Natural killer cell (primary cell): ENCODE measurements around the gene PWWP2B. TPM values are rescaled to one million over a fixed set of nuclear protein-coding genes. Genes with fewer than 3 reads are reported as not detected.

ENCODE experiments used
- ATAC-seq, 3 donors: fragments of 150-1000 bp in 2 of 3; fragments of 200-7000 bp in 1 of 3; cut with Tn5 transposase; 1 replicate in 1 of 3; 2 replicates in 2 of 3; pipeline ENCODE4 v1.10.0; 2021; ENCODE audit warnings: mild to moderate bottlenecking in 2 of 3, moderate library complexity in 2 of 3
- DNase-seq, 2 donors: peaks; one replicate each; pipeline versions ENCODE4 v3.0.0 to v3.0.0-alpha.2; 2013 to 2021; ENCODE audit warnings: mixed read lengths in 1 of 2
- H3K27ac ChIP-seq: one replicate; pipeline ENCODE4 v1.5.1; 2013; ENCODE audit warnings: mild to moderate bottlenecking, low read length
- H3K27me3 ChIP-seq: one replicate; pipeline ENCODE4 v1.6.1; 2013; ENCODE audit warnings: low read length; ENCODE audit not compliant: control insufficient read depth, insufficient read depth
- H3K36me3 ChIP-seq: one replicate; pipeline ENCODE4 v1.6.1; 2013; ENCODE audit warnings: low read length; ENCODE audit not compliant: control insufficient read depth, insufficient read depth
- H3K4me1 ChIP-seq: one replicate; pipeline ENCODE4 v1.6.1; 2013; ENCODE audit warnings: low read length; ENCODE audit not compliant: control insufficient read depth, insufficient read depth
- H3K4me3 ChIP-seq: one replicate; pipeline ENCODE4 v1.5.1; 2013; ENCODE audit warnings: low read length
- H3K9me3 ChIP-seq: one replicate; pipeline ENCODE4 v1.6.1; 2013; ENCODE audit warnings: low read length; ENCODE audit not compliant: control insufficient read depth, insufficient read depth
- H3K27ac Mint-ChIP-seq, 2 donors: one replicate each; pipeline ENCODE4 v1.8.0; 2022; ENCODE audit warnings: mild to moderate bottlenecking in 2 of 2, mixed read lengths in 2 of 2, moderate library complexity in 1 of 2
- H3K27me3 Mint-ChIP-seq, 2 donors: one replicate each; pipeline ENCODE4 v1.8.0; 2022; ENCODE audit warnings: low read depth in 2 of 2, mixed read lengths in 2 of 2
- H3K36me3 Mint-ChIP-seq: one replicate; pipeline ENCODE4 v1.8.0; 2022; ENCODE audit warnings: mixed read lengths
- H3K4me1 Mint-ChIP-seq, 2 donors: one replicate each; pipeline ENCODE4 v1.8.0; 2022; ENCODE audit warnings: mixed read lengths in 2 of 2
- H3K4me3 Mint-ChIP-seq: one replicate; pipeline ENCODE4 v1.8.0; 2022; ENCODE audit warnings: mild to moderate bottlenecking, moderate library complexity, mixed read lengths
- H3K9me3 Mint-ChIP-seq, 2 donors: one replicate each; pipeline ENCODE4 v1.8.0; 2022; ENCODE audit warnings: mixed read lengths in 2 of 2
- CTCF ChIP-seq: fragments of 200-600 bp; IDR thresholded peaks from one replicate; pipeline ENCODE4 v1.8.0; 2022; ENCODE audit warnings: antibody characterized with exemption
- WGBS: methylation state at CpG from one replicate; pipeline ENCODE4 v1.1.7; 2013; ENCODE audit warnings: missing lambda C conversion rate; ENCODE audit not compliant: insufficient coverage; 5-methylcytosine and 5-hydroxymethylcytosine counted together
- intact Hi-C: fragments of 100-400 bp; cut with micrococcal nuclease; formaldehyde crosslinking; loops from one replicate; pipeline ENCODE4 v1.14.2; 2022
- total RNA-seq, 4 donors: library from RNA; stranded (reverse); fragments of 120-200 nt in 1 of 4; gene quantifications; one replicate each; pipeline versions ENCODE4 v1.2.3 to v1.2.4, GENCODE V29; 2013 to 2022

The PWWP2B gene
- total RNA-seq, 3 donors from 2014 or later (not counting 1 experiment from before 2014, with no cell fraction given): 23.7 to 29.5 (median 24.4) TPM

GRCh38 chr10:132394936-132395703 lies 1.9 kb upstream of the PWWP2B start:
- ATAC-seq (no peak), DNase-seq (no peak)
- no peaks in the 10 kb centered on the region for H3K36me3 ChIP-seq
- peak overlapping the region; percentile 36 for H3K4me3 ChIP-seq
- Mint-ChIP-seq H3K27ac (peak overlapping the region in 1 of 2 donors; percentile 86), H3K9me3 (peaks cover 5 to 8% of the 10 kb centered on the region in 2 donors), H3K4me1 (peaks cover 10 to 51% of the 10 kb centered on the region in 2 donors), H3K4me3 (peak overlapping the region; percentile 38), H3K36me3 (no peaks in the 10 kb centered on the region), H3K27me3 (no peaks in the 10 kb centered on the region)
- peaks cover 51% of the 10 kb centered on the region for H3K4me1 ChIP-seq
- H3K9me3 ChIP-seq: no peaks in the 10 kb centered on the region
- no peak for TF ChIP-seq CTCF
- 68% methylated on average over 12 of the region's 12 CpGs for WGBS
- intact Hi-C loops: loop anchor here (5.0 to 10.0 kb wide), 2 partner anchors 142 to 180 kb away; partner anchors contain the start of gene INPP5A
- no peaks in the 10 kb centered on the region for H3K27me3 ChIP-seq
- H3K27ac ChIP-seq: peak overlapping the region; percentile 72

GRCh38 chr10:132395704-132396493 lies 1.1 kb upstream of the PWWP2B start:
- peaks cover 58% of the 10 kb centered on the region for H3K4me1 ChIP-seq
- DNase-seq: no peak
- WGBS: 8% methylated on average over 71 of the region's 71 CpGs
- no peaks in the 10 kb centered on the region for H3K9me3 ChIP-seq
- peaks cover 5 to 8% of the 10 kb centered on the region in 2 donors for H3K9me3 Mint-ChIP-seq
- no peaks in the 10 kb centered on the region for H3K27me3 Mint-ChIP-seq
- TF ChIP-seq CTCF: no peak
- intact Hi-C loops: loop anchor here (1.0 to 10.0 kb wide), 4 partner anchors 25 to 179 kb away; partner anchors contain the start of gene INPP5A
- H3K27ac ChIP-seq: peak overlapping the region; percentile 72
- ATAC-seq: peak; percentile 20 to 49 (median 22)
- H3K27ac Mint-ChIP-seq: peak overlapping the region in 1 of 2 donors; percentile 86
- H3K36me3 ChIP-seq: no peaks in the 10 kb centered on the region
- H3K36me3 Mint-ChIP-seq: no peaks in the 10 kb centered on the region
- H3K27me3 ChIP-seq: no peaks in the 10 kb centered on the region
- H3K4me3 Mint-ChIP-seq: peak overlapping the region; percentile 45
- H3K4me3 ChIP-seq: peak overlapping the region; percentile 36
- peaks cover 10 to 54% of the 10 kb centered on the region in 2 donors for H3K4me1 Mint-ChIP-seq

- no peaks in the 10 kb centered on the region for H3K9me3 ChIP-seq
- DNase-seq (peak; percentile 75 to 85), ATAC-seq (peak; percentile 72 to 82 (median 73))
- Mint-ChIP-seq H3K9me3 (peaks cover 5 to 8% of the 10 kb centered on the region in 2 donors), H3K27me3 (no peaks in the 10 kb centered on the region), H3K36me3 (no peaks in the 10 kb centered on the region), H3K27ac (peak overlapping the region in 1 of 2 donors; percentile 86), H3K4me3 (peak overlapping the region; percentile 37), H3K4me1 (peaks cover 10 to 53% of the 10 kb centered on the region in 2 donors)
- TF ChIP-seq CTCF: peak; percentile 17
- no peak overlapping the region for H3K4me3 ChIP-seq
- H3K36me3 ChIP-seq: no peaks in the 10 kb centered on the region
- peak overlapping the region; percentile 72 for H3K27ac ChIP-seq
- intact Hi-C loops: loop anchor here (1.0 to 10.0 kb wide), 4 partner anchors 24 to 178 kb away; partner anchors contain the start of gene INPP5A
- WGBS: under 1% methylated on average over 80 of the region's 80 CpGs
- no peaks in the 10 kb centered on the region for H3K27me3 ChIP-seq
- H3K4me1 ChIP-seq: peaks cover 65% of the 10 kb centered on the region
Measured at GRCh38 chr10:132396494-132397035, 435 bp upstream of the PWWP2B start.
